ENCODE data around the gene RAB7A.

Gene RAB7A

DNA sequence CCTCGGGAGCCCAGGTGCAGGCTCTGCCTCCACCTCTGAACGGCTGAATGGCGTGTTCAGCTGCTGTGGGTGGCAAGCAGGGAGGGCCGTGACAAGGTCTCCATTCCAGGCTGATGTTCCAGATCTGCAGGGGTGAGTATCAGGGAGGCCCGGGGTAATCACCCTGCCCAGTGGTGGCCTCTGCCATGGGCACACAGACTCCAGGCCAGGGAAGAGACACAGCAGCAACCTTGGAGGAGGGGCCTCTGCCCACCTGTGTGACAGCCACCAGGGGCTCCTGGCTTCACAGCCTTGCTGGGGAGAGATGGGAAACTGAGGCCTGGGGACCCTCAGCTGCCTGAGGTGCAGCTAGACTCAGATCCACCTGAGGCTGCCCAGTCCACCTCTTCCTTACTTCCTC lies 127.8 kb downstream of the RAB7A start:
- Histone ChIP-seq H3K4me2 (ENCODE audit: low read depth, low read length, poor library complexity, severe bottlenecking) (no peak overlapping the region), H3K4me3 (ENCODE audit: insufficient read depth, low read length, poor library complexity, severe bottlenecking) (no peak overlapping the region), H3K36me3 (ENCODE audit: low read length) (no peaks in the 10 kb centered on the region), H3K27me3 (ENCODE audit: low read length) (no peaks in the 10 kb centered on the region), H3F3A (ENCODE audit: insufficient read depth) (no peaks in the 10 kb centered on the region), H3K27ac (ENCODE audit: low read depth, low read length) (no peak overlapping the region), H3K79me2 (ENCODE audit: insufficient read depth, low read length) (no peaks in the 10 kb centered on the region), H2AFZ (ENCODE audit: low read depth, low read length, severe bottlenecking) (no peak overlapping the region), H3K9ac (ENCODE audit: low read length) (no peak overlapping the region), H3K9me2 (replicated peaks; ENCODE audit: insufficient read depth, low read length) (no peaks in the 10 kb centered on the region), H3K9me3 (ENCODE audit: insufficient read depth, low read length) (peaks cover 29% of the 10 kb centered on the region; the same call in 1 of the 2 replicates), H4K20me1 (ENCODE audit: low read depth, low read length) (no peaks in the 10 kb centered on the region)
- TF ChIP-seq, protein P1, sequence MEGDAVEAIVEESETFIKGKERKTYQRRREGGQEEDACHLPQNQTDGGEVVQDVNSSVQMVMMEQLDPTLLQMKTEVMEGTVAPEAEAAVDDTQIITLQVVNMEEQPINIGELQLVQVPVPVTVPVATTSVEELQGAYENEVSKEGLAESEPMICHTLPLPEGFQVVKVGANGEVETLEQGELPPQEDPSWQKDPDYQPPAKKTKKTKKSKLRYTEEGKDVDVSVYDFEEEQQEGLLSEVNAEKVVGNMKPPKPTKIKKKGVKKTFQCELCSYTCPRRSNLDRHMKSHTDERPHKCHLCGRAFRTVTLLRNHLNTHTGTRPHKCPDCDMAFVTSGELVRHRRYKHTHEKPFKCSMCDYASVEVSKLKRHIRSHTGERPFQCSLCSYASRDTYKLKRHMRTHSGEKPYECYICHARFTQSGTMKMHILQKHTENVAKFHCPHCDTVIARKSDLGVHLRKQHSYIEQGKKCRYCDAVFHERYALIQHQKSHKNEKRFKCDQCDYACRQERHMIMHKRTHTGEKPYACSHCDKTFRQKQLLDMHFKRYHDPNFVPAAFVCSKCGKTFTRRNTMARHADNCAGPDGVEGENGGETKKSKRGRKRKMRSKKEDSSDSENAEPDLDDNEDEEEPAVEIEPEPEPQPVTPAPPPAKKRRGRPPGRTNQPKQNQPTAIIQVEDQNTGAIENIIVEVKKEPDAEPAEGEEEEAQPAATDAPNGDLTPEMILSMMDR (IDR thresholded peaks at IDR 0.05; ENCODE audit: insufficient read depth, low read length, poor library complexity, severe bottlenecking): no peak
- TF ChIP-seq EZH2phosphoT487 (conservative IDR thresholded peaks at IDR 0.05; ENCODE audit: low read length): no peak

DNA sequence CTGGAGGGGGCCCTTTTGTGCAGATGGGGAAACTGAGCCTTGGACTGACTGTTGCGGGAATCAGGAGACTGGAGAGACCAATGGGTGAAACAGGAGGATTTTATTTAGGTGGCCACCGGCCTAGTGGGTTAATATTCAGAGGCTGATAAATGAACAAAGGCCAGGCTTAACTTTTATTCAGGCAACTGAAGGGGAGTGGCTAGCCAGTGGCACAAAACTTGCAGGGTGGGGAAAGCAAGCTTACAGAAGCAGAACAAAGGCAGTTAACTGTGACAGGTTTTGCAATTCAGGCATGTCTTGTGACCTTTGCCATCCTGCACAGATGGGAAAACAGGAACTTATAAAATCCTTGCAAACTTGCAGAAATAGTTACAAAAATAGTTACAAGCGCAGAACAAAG lies 128.5 kb downstream of the RAB7A start:
- TF ChIP-seq, protein P1 (IDR thresholded peaks at IDR 0.05; ENCODE audit: insufficient read depth, low read length, poor library complexity, severe bottlenecking): no peak
- no peak for TF ChIP-seq EZH2phosphoT487 (conservative IDR thresholded peaks at IDR 0.05; ENCODE audit: low read length)
- Histone ChIP-seq H3K79me2 (ENCODE audit: insufficient read depth, low read length) (no peaks in the 10 kb centered on the region), H3K9me2 (replicated peaks; ENCODE audit: insufficient read depth, low read length) (no peaks in the 10 kb centered on the region), H3K9me3 (ENCODE audit: insufficient read depth, low read length) (peaks cover 35% of the 10 kb centered on the region; the same call in 1 of the 2 replicates), H3F3A (ENCODE audit: insufficient read depth) (no peaks in the 10 kb centered on the region), H2AFZ (ENCODE audit: low read depth, low read length, severe bottlenecking) (no peak overlapping the region), H3K36me3 (ENCODE audit: low read length) (no peaks in the 10 kb centered on the region), H3K9ac (ENCODE audit: low read length) (no peak overlapping the region), H3K27ac (ENCODE audit: low read depth, low read length) (no peak overlapping the region), H3K4me2 (ENCODE audit: low read depth, low read length, poor library complexity, severe bottlenecking) (no peak overlapping the region), H3K4me3 (ENCODE audit: insufficient read depth, low read length, poor library complexity, severe bottlenecking) (no peak overlapping the region), H4K20me1 (ENCODE audit: low read depth, low read length) (no peaks in the 10 kb centered on the region), H3K27me3 (ENCODE audit: low read length) (no peaks in the 10 kb centered on the region)

DNA sequence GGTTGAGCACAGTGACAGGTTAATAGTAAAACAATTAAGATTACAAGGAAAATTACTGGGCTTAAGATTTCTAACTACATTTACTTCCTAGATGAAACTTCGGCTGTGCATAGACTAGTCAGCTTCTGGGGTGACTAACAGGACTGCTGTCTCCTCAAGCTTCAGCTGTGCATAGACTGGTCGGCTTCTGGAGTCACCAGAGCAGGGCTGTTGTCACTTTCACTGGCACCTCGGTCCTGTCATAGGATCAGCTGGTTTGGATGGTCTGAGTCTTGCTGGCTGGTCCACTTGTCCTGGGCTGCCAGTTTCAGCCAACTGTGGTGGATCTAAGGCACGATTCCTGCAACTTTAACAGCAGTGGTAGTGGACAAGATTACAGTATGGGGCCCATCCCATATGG lies 129.6 kb downstream of the RAB7A start:
- H3K4me3 ChIP-seq (ENCODE audit: insufficient read depth, low read length, poor library complexity, severe bottlenecking): no peak overlapping the region
- no peaks in the 10 kb centered on the region for H3K36me3 ChIP-seq (ENCODE audit: low read length)
- no peak overlapping the region for H3K4me2 ChIP-seq (ENCODE audit: low read depth, low read length, poor library complexity, severe bottlenecking)
- H3K9me2 ChIP-seq (replicated peaks; ENCODE audit: insufficient read depth, low read length): no peaks in the 10 kb centered on the region
- no peaks in the 10 kb centered on the region for H3K27me3 ChIP-seq (ENCODE audit: low read length)
- no peaks in the 10 kb centered on the region for H3F3A ChIP-seq (ENCODE audit: insufficient read depth)
- H2AFZ ChIP-seq (ENCODE audit: low read depth, low read length, severe bottlenecking): no peak overlapping the region
- H4K20me1 ChIP-seq (ENCODE audit: low read depth, low read length): no peaks in the 10 kb centered on the region
- no peak overlapping the region for H3K9ac ChIP-seq (ENCODE audit: low read length)
- peaks cover 45% of the 10 kb centered on the region; the same call in 1 of the 2 replicates for H3K9me3 ChIP-seq (ENCODE audit: insufficient read depth, low read length)
- no peak overlapping the region for H3K27ac ChIP-seq (ENCODE audit: low read depth, low read length)
- H3K79me2 ChIP-seq (ENCODE audit: insufficient read depth, low read length): no peaks in the 10 kb centered on the region
- TF ChIP-seq EZH2phosphoT487 (conservative IDR thresholded peaks at IDR 0.05; ENCODE audit: low read length): no peak
- TF ChIP-seq, protein P1 (IDR thresholded peaks at IDR 0.05; ENCODE audit: insufficient read depth, low read length, poor library complexity, severe bottlenecking): no peak

Data from SU-DHL-6 (cell line).